ENCODE data around the gene FAM170B. TPM values are rescaled to one million over a fixed set of nuclear protein-coding genes. Genes with fewer than 3 reads are reported as not detected.

The FAM170B gene
- total RNA-seq, 2 experiments from 2014 or later, result not detected

- no peaks in the 10 kb centered on the region for H3K4me1 Mint-ChIP-seq (ENCODE audit: low read depth)
- H3K27me3 Mint-ChIP-seq, result peaks cover 5% of the 10 kb centered on the region
- no peaks in the 10 kb centered on the region for H3K9me3 Mint-ChIP-seq
- DNase-seq (no peak), ATAC-seq (no peak)
- no peak overlapping the region for H3K27ac Mint-ChIP-seq
- intact Hi-C loops (cut with micrococcal nuclease), result no loop called here
- no peaks in the 10 kb centered on the region for H3K36me3 Mint-ChIP-seq (ENCODE audit: low read depth)
- no peak overlapping the region for H3K4me3 Mint-ChIP-seq
- ChIA-PET POLR2A (interaction anchor here (0.8 kb wide), 1 partner anchor 21 kb away, joined by 3 read pairs; no protein-coding TSS in a partner anchor), CTCF (no interaction called here)
- TF ChIP-seq CTCF (IDR thresholded peaks at IDR 0.05), result no peak
These were observed 4.6 kb upstream of the FAM170B start for GRCh38 chr10:49138361-49138891.

GRCh38 chr10:49136525-49136924, 2.7 kb upstream of the FAM170B start:
- no peak overlapping the region for H3K4me3 Mint-ChIP-seq
- ATAC-seq (no peak), DNase-seq (no peak)
- CTCF ChIA-PET, result no interaction called here
- no peaks in the 10 kb centered on the region for H3K9me3 Mint-ChIP-seq
- no peak overlapping the region for H3K27ac Mint-ChIP-seq
- peaks cover 5% of the 10 kb centered on the region for H3K27me3 Mint-ChIP-seq
- H3K36me3 Mint-ChIP-seq (ENCODE audit: low read depth), result no peaks in the 10 kb centered on the region
- POLR2A ChIA-PET, result interaction anchor here (1.1 kb wide), 1 partner anchor 38 kb away, joined by 3 read pairs; no protein-coding TSS in a partner anchor
- no peak for TF ChIP-seq CTCF (IDR thresholded peaks at IDR 0.05)
- intact Hi-C loops (cut with micrococcal nuclease), result no loop called here
- H3K4me1 Mint-ChIP-seq (ENCODE audit: low read depth), result no peaks in the 10 kb centered on the region

GRCh38 chr10:49135575-49136313, 1.9 kb upstream of the FAM170B start:
- ChIA-PET CTCF (interaction anchor here (0.6 kb wide), 1 partner anchor 248 kb away, joined by 3 read pairs; no protein-coding TSS in a partner anchor), POLR2A (interaction anchor here (1.1 kb wide), 1 partner anchor 38 kb away, joined by 3 read pairs; no protein-coding TSS in a partner anchor)
- Mint-ChIP-seq H3K27ac (no peak overlapping the region), H3K4me1 (ENCODE audit: low read depth) (no peaks in the 10 kb centered on the region), H3K36me3 (ENCODE audit: low read depth) (no peaks in the 10 kb centered on the region), H3K27me3 (peaks cover 5% of the 10 kb centered on the region), H3K4me3 (no peak overlapping the region), H3K9me3 (no peaks in the 10 kb centered on the region)
- ATAC-seq (no peak), DNase-seq (no peak)
- TF ChIP-seq CTCF (IDR thresholded peaks at IDR 0.05), result no peak
- intact Hi-C loops (cut with micrococcal nuclease), result no loop called here

- Mint-ChIP-seq H3K9me3 (no peaks in the 10 kb centered on the region), H3K4me3 (no peak overlapping the region), H3K27ac (no peak overlapping the region), H3K36me3 (ENCODE audit: low read depth) (no peaks in the 10 kb centered on the region), H3K27me3 (peaks cover 6% of the 10 kb centered on the region), H3K4me1 (ENCODE audit: low read depth) (no peaks in the 10 kb centered on the region)
- no peak for TF ChIP-seq CTCF (IDR thresholded peaks at IDR 0.05)
- DNase-seq (no peak), ATAC-seq (no peak)
- intact Hi-C loops (cut with micrococcal nuclease), result no loop called here
- ChIA-PET POLR2A (no interaction called here), CTCF (no interaction called here)
These were observed 506 bp upstream of the FAM170B start for GRCh38 chr10:49134327-49134726.

- no peak for TF ChIP-seq CTCF (IDR thresholded peaks at IDR 0.05)
- ATAC-seq, result no peak
- intact Hi-C loops (cut with micrococcal nuclease), result no loop called here
- Mint-ChIP-seq H3K4me1 (ENCODE audit: low read depth) (no peaks in the 10 kb centered on the region), H3K4me3 (no peak overlapping the region), H3K27ac (no peak overlapping the region), H3K36me3 (ENCODE audit: low read depth) (no peaks in the 10 kb centered on the region), H3K27me3 (peaks cover 16% of the 10 kb centered on the region), H3K9me3 (no peaks in the 10 kb centered on the region)
- DNase-seq, result no peak
- POLR2A ChIA-PET, result no interaction called here
- CTCF ChIA-PET, result no interaction called here
These were observed 1.5 kb downstream of the FAM170B start for GRCh38 chr10:49132362-49132737.
